Keratinocyte (primary cell): Measurements from ENCODE around the gene ZG16B.

Experiments
- CTCF ChIP-seq, 3 experiments: IDR thresholded peaks in 1 of 3; conservative IDR thresholded peaks in 1 of 3; optimal IDR thresholded peaks in 1 of 3; 2 replicates in 2 of 3; 3 replicates in 1 of 3; pipeline versions ENCODE3 to v1.5.1; 2011; ENCODE audit warnings: low read length in 3 of 3, mild to moderate bottlenecking in 3 of 3, moderate library complexity in 2 of 3, control low read depth in 1 of 3, inconsistent platforms in 1 of 3; ENCODE audit not compliant: insufficient read depth in 2 of 3; ENCODE audit errors: extremely low read depth in 1 of 3
- EZH2 ChIP-seq: IDR thresholded peaks from one replicate; pipeline ENCODE4 v1.6.1; 2012; ENCODE audit warnings: inconsistent platforms, mild to moderate bottlenecking, low read length, moderate library complexity

- TF ChIP-seq CTCF (optimal IDR thresholded peaks at IDR 0.05 in 1 of 3, IDR thresholded peaks at IDR 0.05 in 1 of 3, conservative IDR thresholded peaks at IDR 0.05 in 1 of 3; ENCODE audit: extremely low read depth in 1 of 3, insufficient read depth in 2 of 3, low read length in 3 of 3) = no peak
- no peak for TF ChIP-seq EZH2
These were observed 43.9 kb upstream of the ZG16B start for GRCh38 chr16:2786061-2786825.
